Right cardiac atrium (tissue), 5 donors: Measurements from ENCODE around the gene CDC7. TPM values are rescaled to one million over a fixed set of nuclear protein-coding genes. Genes with fewer than 3 reads are reported as not detected.
A peak's percentile ranks its signal among the peaks of the same experiment; 100 is the strongest.
"Not testable (repeated sequence)": the region's sequence is repeated elsewhere in the genome, so short reads cannot be mapped to it uniquely, and the experiment has no call there.

Source experiments
- ATAC-seq, 2 donors: fragments of 200-7000 bp; cut with Tn5 transposase; one replicate each; pipeline versions ENCODE4 v1.8.0 to v1.9.1; 2020; ENCODE audit warnings: moderate library complexity in 2 of 2, mild to moderate bottlenecking in 1 of 2
- DNase-seq, 3 donors: peaks; one replicate each; pipeline ENCODE4 v3.0.0-alpha.2; 2020
- H3K27ac ChIP-seq: one replicate; pipeline ENCODE4 v1.5.1; 2013; ENCODE audit warnings: mild to moderate bottlenecking, low read length, control low read depth, moderate library complexity
- H3K27me3 ChIP-seq: one replicate; pipeline ENCODE4 v1.6.1; 2013; ENCODE audit not compliant: control insufficient read depth, insufficient read depth
- H3K4me1 ChIP-seq: one replicate; pipeline ENCODE4 v1.6.1; 2013; ENCODE audit warnings: low read length; ENCODE audit not compliant: control insufficient read depth, insufficient read depth
- H3K4me3 ChIP-seq: one replicate; pipeline ENCODE4 v1.5.1; 2013; ENCODE audit warnings: low read length, control low read depth
- H3K9me3 ChIP-seq: one replicate; pipeline ENCODE4 v1.6.1; 2013; ENCODE audit warnings: low read length; ENCODE audit not compliant: control insufficient read depth
- WGBS: extraction: QIAGEN DNeasy Blood & Tissue Kit; methylation state at CpG from one replicate; pipeline ENCODE4 v1.1.7; 2013; 5-methylcytosine and 5-hydroxymethylcytosine counted together
- intact Hi-C, 4 donors: fragments of 100-400 bp; cut with DNase I; formaldehyde crosslinking; loops; one replicate each; pipeline versions ENCODE4 v1.11.0 to v1.14.0; 2022 to 2023
- long read RNA-seq, 4 donors: library from polyadenylated mRNA; unstranded; transcript quantifications; one replicate each; pipeline ENCODE4 v2.0.0, GENCODE V29; 2020 to 2021
- polyA plus RNA-seq: library from polyadenylated mRNA; stranded (reverse); fragments of 200-250 nt; gene quantifications from one replicate; pipeline ENCODE4 v1.2.3, GENCODE V29; 2013
- total RNA-seq, 4 donors: library from RNA; stranded (reverse); fragmentation: NEBNext Ultra II Directional; extraction: Animal tissue kit (Norgen Biotek cat#: 25700); gene quantifications; one replicate each; pipeline ENCODE4 v1.2.1, GENCODE V29; 2021
- donor health status: healthy with polysubstance abuse.
- donor health status: DM: no; HTN: yes; CAD: no.
- donor health status: DM: no; HTN: no; CAD: no.
- donor health status: DM: no; HTN: yes; CAD: no; lungs with severe emphysema.
- donor health status: DM: yes; HTN: yes; CAD: no.

Gene CDC7
- total RNA-seq = 1 to 10 TPM; 1.2 to 2.0 (median 1.7) TPM
- 0.50 TPM for polyA plus RNA-seq
- long read RNA-seq, donor 1 = 0 reads
- long read RNA-seq, donor 2, partial matches to known transcripts = 1 of 1 reads
- long read RNA-seq, donor 2, other reads (novel, unspliced or antisense) = 0 of 1 reads
- long read RNA-seq, donor 3, partial matches to known transcripts = 5 of 8 reads
- long read RNA-seq, donor 3, other reads (novel, unspliced or antisense) = 0 of 8 reads
- long read RNA-seq, donor 4, partial matches to known transcripts = 1 of 1 reads
- long read RNA-seq, donor 4, other reads (novel, unspliced or antisense) = 0 of 1 reads

DNA sequence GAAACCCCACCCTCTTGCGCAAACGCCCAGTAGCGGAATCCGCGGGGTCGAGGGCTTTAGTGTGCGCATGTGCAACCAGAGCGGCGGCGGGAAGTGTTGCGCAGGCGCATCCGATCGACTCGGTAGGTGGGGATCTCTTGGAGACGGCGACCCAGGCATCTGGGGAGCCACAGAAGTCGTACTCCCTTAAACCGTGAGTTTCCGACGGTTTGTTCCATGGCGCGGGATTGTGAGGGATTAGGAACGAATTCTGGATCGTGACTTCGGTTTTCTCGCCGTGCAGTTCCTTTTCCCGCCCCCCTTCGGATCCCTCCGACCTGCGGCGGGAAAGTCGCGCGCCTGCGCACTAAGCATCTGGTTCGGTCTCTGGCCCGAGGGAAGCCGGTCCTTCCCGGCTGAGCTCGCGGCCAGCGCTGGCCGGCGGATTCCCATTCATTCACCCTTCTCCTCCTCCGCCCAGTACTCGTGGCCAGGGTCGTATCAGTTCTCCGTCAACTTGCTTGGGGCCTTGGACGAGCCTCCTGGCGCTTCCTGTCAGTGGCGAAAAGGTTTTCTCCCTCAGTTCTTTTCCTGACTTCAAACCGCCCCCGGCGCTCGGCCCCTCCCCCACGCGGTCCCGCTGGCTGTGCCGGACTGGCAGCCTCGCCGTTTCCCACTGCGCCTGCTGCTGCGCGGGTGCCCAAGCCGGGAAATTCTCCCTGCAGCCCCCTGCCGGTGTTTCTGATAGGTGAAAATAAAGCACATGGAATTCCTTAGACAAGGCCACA is at the start of gene CDC7:
Gene CDC7, plus strand, starts transcription at position 96 of the 767 bp plus-strand sequence. CDS start 866 bp downstream, outside the sequence.
- no peaks in the 10 kb centered on the region for H3K9me3 ChIP-seq
- peak within 1 kb of the TSS; percentile 43 for H3K27ac ChIP-seq
- peak within 1 kb of the TSS; percentile 55 for H3K4me3 ChIP-seq
- DNase-seq = peak; percentile 96 to 98 (median 97)
- peak; percentile 97 for ATAC-seq
- H3K27me3 ChIP-seq = no peaks in the 10 kb centered on the region
- WGBS = under 1% methylated on average over 68 of the region's 68 CpGs
- no peaks in the 10 kb centered on the region for H3K4me1 ChIP-seq
- intact Hi-C loops = loop anchor here in 2 of 4 donors (10.0 kb wide), 1 partner anchor 216 kb away; no protein-coding TSS in a partner anchor

DNA sequence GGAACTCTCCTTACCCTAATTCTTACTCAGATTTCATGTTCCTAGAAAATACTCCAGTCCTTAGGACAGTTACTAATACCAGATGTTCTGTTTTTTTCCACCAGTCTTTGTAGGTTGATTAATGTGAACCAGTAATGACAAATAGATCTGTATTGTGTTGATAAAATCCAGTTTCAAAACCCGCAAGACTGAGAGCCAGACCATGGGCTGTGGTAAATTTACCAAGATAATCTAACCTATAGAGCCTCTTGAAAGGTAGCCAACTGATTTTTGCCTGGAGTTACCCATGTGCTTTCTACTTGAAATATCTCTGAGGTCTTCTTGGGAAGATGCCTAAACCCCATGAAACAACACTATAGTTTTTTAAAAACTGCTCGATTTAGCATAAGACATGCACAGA is 46.5 kb upstream of the CDC7 start:
- intact Hi-C loops = no loop called here
- Histone ChIP-seq H3K27me3 (no peaks in the 10 kb centered on the region), H3K27ac (no peak overlapping the region), H3K4me3 (no peak overlapping the region), H3K9me3 (no peaks in the 10 kb centered on the region), H3K4me1 (no peaks in the 10 kb centered on the region)
- DNase-seq (no peak), ATAC-seq (no peak)
- 70% methylated on average over 2 of the region's 2 CpGs for WGBS

DNA sequence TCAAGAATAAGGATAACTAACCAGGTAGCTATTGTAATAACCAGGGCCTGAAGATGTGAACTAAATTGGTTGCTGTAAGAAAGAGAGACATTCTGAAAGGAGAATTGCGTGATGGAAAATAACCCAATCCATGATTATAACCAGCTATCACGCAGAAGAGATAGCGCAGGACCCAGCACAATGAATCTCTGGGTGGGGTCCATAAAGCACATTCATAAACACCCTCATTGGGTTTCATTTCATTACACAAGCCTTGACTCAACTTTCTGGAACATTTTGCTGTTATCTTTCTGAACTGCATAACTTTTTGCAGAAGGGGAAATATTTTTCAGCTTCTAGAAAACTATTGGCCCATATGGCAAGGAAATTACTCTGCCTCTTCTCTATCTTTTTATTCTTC is 45.3 kb upstream of the CDC7 start:
- H3K4me3 ChIP-seq = no peak overlapping the region
- H3K9me3 ChIP-seq = no peaks in the 10 kb centered on the region
- no peaks in the 10 kb centered on the region for H3K4me1 ChIP-seq
- no peaks in the 10 kb centered on the region for H3K27me3 ChIP-seq
- intact Hi-C loops = no loop called here
- peak; percentile 34 to 36 for ATAC-seq
- no peak overlapping the region for H3K27ac ChIP-seq
- WGBS = 57% methylated on average over 3 of the region's 3 CpGs
- no peak for DNase-seq

DNA sequence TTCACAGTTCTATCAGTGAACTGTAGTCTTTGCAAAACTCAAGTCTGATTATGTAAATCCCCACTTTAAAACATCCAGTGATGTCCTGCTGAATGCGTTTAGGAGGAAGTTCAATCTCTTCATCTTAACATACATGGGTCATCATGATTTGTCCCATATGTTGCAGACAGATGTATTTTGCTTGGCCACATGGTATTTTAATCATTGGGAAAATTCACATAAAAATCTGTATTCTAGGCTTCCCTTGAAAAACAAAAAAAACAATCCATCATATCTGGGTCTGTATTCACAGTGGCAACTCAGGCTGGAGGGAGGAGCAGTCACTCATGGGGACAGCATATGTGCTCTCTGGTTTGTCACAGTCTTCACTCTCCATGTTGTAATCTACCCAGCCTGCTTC is 44.8 kb upstream of the CDC7 start:
- H3K4me3 ChIP-seq = no peak overlapping the region
- WGBS = 50% methylated on average over 1 of the region's 1 CpG
- no peaks in the 10 kb centered on the region for H3K4me1 ChIP-seq
- DNase-seq (no peak), ATAC-seq (no peak)
- intact Hi-C loops = no loop called here
- no peaks in the 10 kb centered on the region for H3K9me3 ChIP-seq
- H3K27ac ChIP-seq = no peak overlapping the region
- no peaks in the 10 kb centered on the region for H3K27me3 ChIP-seq

DNA sequence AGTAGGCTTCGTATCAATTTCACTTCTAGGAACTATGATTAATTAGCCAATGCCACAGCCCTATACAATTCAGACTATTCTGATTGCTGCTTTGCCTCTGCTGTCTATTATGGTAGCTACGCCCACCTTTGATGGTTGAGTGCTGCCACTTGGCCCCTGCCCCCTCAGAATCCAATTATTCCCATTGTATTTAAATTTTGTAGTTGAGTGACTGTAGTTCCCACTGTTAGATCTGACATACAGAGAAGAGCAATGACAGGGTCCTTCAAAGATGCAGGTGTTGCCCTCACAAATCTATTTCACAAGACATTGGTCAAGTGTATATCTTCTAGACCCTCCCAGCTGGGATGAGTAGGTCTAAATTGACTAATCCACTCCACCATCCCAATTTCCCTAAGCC is 35.3 kb upstream of the CDC7 start:
- H3K4me3 ChIP-seq, H3K27ac ChIP-seq, intact Hi-C loops, H3K9me3 ChIP-seq, DNase-seq, ATAC-seq, H3K27me3 ChIP-seq, H3K4me1 ChIP-seq: not testable (repeated sequence)
- 92% methylated on average over 2 of the region's 2 CpGs for WGBS

DNA sequence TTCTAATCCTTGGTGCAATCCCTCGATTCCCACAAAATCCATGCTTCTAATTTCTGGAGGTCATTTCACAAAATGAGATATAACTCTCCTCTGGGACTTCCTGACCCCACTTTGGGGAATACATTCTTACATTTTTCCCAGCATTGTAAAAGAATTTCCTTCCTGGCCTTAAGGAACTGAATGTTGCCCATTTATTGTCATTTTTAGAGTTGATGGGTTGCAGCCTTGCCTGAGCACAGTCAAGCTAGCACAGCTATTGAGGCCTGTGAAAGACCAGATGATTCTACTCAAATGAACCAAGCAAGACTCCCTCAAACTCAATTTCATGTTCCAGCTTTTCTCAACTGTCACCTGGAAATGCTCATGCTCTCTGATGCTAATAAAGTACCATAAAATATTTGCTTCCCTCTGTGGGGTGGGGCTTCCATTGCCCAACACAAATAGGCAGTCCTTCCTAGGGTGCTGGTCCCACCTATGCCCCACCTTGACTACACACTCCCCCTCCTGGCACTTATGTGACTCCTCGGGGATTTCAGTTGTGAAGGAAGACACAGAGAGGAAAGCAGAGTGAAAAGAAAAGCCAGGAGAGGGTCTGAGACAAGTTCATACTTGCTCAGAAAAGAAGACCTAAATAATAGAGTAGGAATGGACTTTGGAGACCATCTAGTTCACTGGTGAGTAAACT is 24.0 kb upstream of the CDC7 start:
- intact Hi-C loops = no loop called here
- H3K9me3 ChIP-seq = no peaks in the 10 kb centered on the region
- H3K27ac ChIP-seq = no peak overlapping the region
- H3K4me3 ChIP-seq = no peak overlapping the region
- ATAC-seq (peak; percentile 42 to 65), DNase-seq (no peak)
- no peaks in the 10 kb centered on the region for H3K4me1 ChIP-seq
- WGBS = 32% methylated on average over 2 of the region's 2 CpGs
- H3K27me3 ChIP-seq = no peaks in the 10 kb centered on the region

DNA sequence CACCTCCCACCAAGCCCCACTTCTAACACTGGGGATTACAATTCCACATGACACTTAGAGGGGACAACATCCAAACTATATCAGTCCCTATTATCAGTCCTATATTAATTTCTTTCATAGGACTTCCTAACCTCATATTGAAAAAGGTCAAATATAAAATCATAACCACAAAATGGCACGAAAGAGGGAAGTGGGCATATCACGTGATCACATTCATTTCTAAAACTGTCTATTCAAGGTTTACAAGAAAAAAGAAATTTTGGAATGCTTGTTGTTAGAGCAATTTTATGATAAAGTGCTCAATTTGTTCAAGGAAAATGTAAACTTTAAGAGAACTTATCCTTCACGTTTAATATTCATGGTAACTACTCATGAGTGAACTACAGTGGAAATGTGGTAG is 13.2 kb upstream of the CDC7 start:
- WGBS = 80% methylated on average over 3 of the region's 3 CpGs
- ATAC-seq (no peak), DNase-seq (no peak)
- Histone ChIP-seq H3K27me3 (no peaks in the 10 kb centered on the region), H3K4me3 (no peak overlapping the region), H3K9me3 (no peaks in the 10 kb centered on the region), H3K27ac (no peak overlapping the region), H3K4me1 (no peaks in the 10 kb centered on the region)
- intact Hi-C loops = no loop called here

DNA sequence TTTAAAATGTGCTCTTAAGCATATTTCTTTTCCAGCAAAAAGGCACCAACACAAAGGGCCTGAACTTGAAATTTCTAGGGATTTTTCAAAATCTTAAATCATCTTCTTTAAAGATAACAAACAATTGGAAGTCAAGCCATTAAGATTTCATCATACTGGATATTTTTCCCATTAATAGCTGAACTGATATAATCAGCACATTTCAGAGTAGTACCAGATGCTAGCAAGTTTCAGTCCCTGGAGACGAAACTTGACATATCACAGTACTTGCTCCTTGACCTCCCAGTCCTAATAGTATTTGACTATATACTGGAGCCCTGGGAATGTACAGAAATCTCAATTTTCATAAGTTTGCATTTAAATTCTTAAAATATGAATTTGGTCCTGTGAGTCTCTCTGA is 10.2 kb upstream of the CDC7 start:
- 53% methylated on average over 1 of the region's 1 CpG for whole genome bisulfite sequencing
- no peak for ATAC-seq

DNA sequence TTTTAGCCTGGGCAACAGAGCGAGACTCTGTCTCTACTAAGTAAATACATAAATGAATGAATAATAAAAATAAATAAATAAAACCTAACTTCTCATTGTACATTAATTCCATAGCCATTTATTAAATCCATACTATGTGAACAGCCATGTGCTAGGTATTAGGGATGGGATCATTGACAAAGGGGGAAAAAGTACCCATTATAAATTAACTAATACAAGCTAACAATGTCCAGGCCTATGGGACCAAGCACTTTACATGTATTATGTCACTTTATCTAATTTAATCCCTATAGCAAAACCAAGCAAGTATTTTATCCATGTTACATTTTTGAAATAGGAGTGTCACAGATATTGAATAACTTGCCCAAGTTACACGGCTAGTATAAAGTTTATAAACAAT is 2.6 kb upstream of the CDC7 start:
- intact Hi-C loops = loop anchor here in 1 of 4 donors (10.0 kb wide), 1 partner anchor 213 kb away; no protein-coding TSS in a partner anchor
- no peak for ATAC-seq
- 97% methylated on average over 2 of the region's 2 CpGs for WGBS

More for the DNA sequence above, 10.2 kb upstream of the CDC7 start:
- no peak overlapping the region for H3K27ac ChIP-seq
- DNase-seq = no peak
- H3K4me3 ChIP-seq = no peak overlapping the region
- intact Hi-C loops = loop anchor here in 1 of 4 donors (10.0 kb wide), 1 partner anchor 206 kb away; no protein-coding TSS in a partner anchor
- no peaks in the 10 kb centered on the region for H3K9me3 ChIP-seq
- H3K4me1 ChIP-seq = no peaks in the 10 kb centered on the region
- no peaks in the 10 kb centered on the region for H3K27me3 ChIP-seq

DNA sequence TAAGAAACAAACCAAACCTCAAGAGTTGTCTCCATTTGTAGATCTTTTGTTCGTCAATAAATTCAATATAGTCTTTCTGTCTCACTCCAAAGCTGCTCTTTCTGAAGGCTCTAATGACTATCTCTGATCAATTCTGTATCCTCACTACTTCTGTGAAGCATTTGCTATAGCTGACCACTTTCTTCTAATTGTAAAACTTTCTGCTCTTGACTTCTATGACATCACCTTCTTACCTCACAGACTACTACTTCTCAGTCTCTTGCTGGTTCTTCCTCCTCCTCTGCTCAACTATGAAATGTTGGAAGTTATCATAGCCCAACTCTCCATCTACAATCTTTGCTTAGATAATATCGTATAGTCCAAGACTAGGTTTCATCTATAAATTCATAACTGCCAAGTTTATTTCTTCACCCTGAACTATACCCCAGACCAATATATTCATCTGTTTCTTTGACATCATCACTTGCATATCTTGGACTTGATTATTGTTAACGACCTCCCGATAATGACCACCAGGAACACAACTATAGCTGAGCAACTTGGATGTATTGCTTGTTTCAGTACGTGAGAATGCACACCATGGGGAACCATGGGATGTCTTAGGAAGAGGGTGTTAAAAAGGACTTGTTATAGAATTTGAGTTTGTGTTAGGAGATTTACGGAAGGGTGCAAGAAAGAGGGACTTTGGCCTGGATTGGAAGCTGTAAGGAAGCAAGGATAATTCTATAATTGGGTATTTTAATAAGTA is 2.0 kb upstream of the CDC7 start:
- Histone ChIP-seq H3K27ac (no peak overlapping the region), H3K9me3 (no peaks in the 10 kb centered on the region), H3K4me1 (no peaks in the 10 kb centered on the region), H3K27me3 (no peaks in the 10 kb centered on the region), H3K4me3 (no peak overlapping the region)
- DNase-seq (no peak), ATAC-seq (no peak)
- intact Hi-C loops = loop anchor here in 1 of 4 donors (10.0 kb wide), 1 partner anchor 214 kb away; no protein-coding TSS in a partner anchor
- 89% methylated on average over 6 of the region's 6 CpGs for WGBS

More for the DNA sequence above, 2.6 kb upstream of the CDC7 start:
- Histone ChIP-seq H3K27me3 (no peaks in the 10 kb centered on the region), H3K4me1 (no peaks in the 10 kb centered on the region), H3K27ac (no peak overlapping the region), H3K4me3 (no peak overlapping the region), H3K9me3 (no peaks in the 10 kb centered on the region)
- no peak for DNase-seq
